PC-3 (cell line): ENCODE measurements around the gene USP3. TPM values are rescaled to one million over a fixed set of nuclear protein-coding genes. Genes with fewer than 3 reads are reported as not detected.

Experiments
- ATAC-seq: fragments of 200-7000 bp; cut with Tn5 transposase; 2 replicates; pipeline ENCODE4 v1.9.1; 2020; ENCODE audit warnings: mild to moderate bottlenecking, moderate library complexity
- BruUV-seq: library from RNA; stranded (reverse); fragments of 400-500 nt; replicated peaks from 2 replicates; lab custom pipeline; 2021; lab: Mats Ljungman, UMichigan
- CTCF ChIA-PET: fragments of 300-600 bp; sonication (Branson Sonifier 250); formaldehyde crosslinking; loops from one replicate; lab custom pipeline; 2022; ENCODE audit warnings: antibody characterized with exemption; lab: Charles Lee
- POLR2A ChIA-PET: fragments of 300-600 bp; sonication (Branson Sonifier 250); formaldehyde crosslinking; loops from one replicate; lab custom pipeline; 2022; ENCODE audit warnings: antibody characterized with exemption; ENCODE audit not compliant: unreplicated experiment; lab: Charles Lee
- DNase-seq: peaks from one replicate; pipeline ENCODE4 v3.0.0-alpha.2; 2015
- H2AFZ ChIP-seq: fragments of 300-600 bp; sonication (generic); 2 replicates; pipeline ENCODE4 v1.6.0; 2016; ENCODE audit warnings: antibody characterized with exemption, low read length
- H3F3A ChIP-seq: fragments of 300-600 bp; sonication (generic); one replicate; pipeline ENCODE4 v1.6.0; 2017; ENCODE audit warnings: antibody characterized with exemption, low read length, control low read depth, mild to moderate bottlenecking; ENCODE audit not compliant: unreplicated experiment
- H3K27ac ChIP-seq: fragments of 300-600 bp; sonication (generic); 2 replicates; pipeline ENCODE4 v1.5.1; 2016; ENCODE audit warnings: mild to moderate bottlenecking, low read length
- H3K27me3 ChIP-seq: fragments of 300-600 bp; sonication (generic); 2 replicates; pipeline ENCODE4 v1.6.1; 2016; ENCODE audit warnings: low read length, mixed read lengths
- H3K36me3 ChIP-seq: fragments of 300-600 bp; sonication (generic); 2 replicates; pipeline ENCODE4 v1.6.1; 2016; ENCODE audit warnings: low read depth, mixed run types, low read length, mixed read lengths
- H3K4me1 ChIP-seq: fragments of 300-600 bp; sonication (generic); 2 replicates; pipeline ENCODE4 v1.5.1; 2016; ENCODE audit warnings: low read length; ENCODE audit not compliant: insufficient read depth
- H3K4me2 ChIP-seq: fragments of 300-600 bp; sonication (generic); 2 replicates; pipeline ENCODE4 v1.6.0; 2016; ENCODE audit warnings: low read length
- H3K4me3 ChIP-seq: fragments of 300-600 bp; sonication (generic); 2 replicates; pipeline ENCODE4 v1.5.1; 2016; ENCODE audit warnings: mild to moderate bottlenecking, low read length, mixed read lengths
- H3K79me2 ChIP-seq: fragments of 300-600 bp; sonication (generic); 2 replicates; pipeline ENCODE4 v1.6.1; 2017; ENCODE audit warnings: low read length, mixed read lengths
- H3K9ac ChIP-seq: fragments of 300-600 bp; sonication (generic); 2 replicates; pipeline ENCODE4 v1.6.0; 2016; ENCODE audit warnings: mild to moderate bottlenecking, low read length
- H3K9me2 ChIP-seq: fragments of 300-600 bp; sonication (generic); replicated peaks from 2 replicates; pipeline ENCODE4 v1.6.1; 2016; ENCODE audit warnings: mixed run types, low read length, mixed read lengths
- H3K9me3 ChIP-seq: fragments of 300-600 bp; sonication (generic); 2 replicates; pipeline ENCODE4 v1.6.1; 2016; ENCODE audit warnings: low read length, mixed read lengths
- H4K20me1 ChIP-seq: fragments of 300-600 bp; sonication (generic); 2 replicates; pipeline ENCODE4 v1.6.1; 2016; ENCODE audit warnings: low read length, mixed read lengths
- CTCF ChIP-seq: fragments of 300-600 bp; sonication (generic); conservative IDR thresholded peaks from 2 replicates; pipeline ENCODE4 v1.5.1; 2017; ENCODE audit warnings: antibody characterized with exemption, low read depth, mild to moderate bottlenecking, low read length
- EZH2 ChIP-seq: fragments of 300-600 bp; sonication (generic); IDR thresholded peaks from one replicate; pipeline ENCODE4 v1.6.1; 2017; ENCODE audit warnings: antibody characterized with exemption, mild to moderate bottlenecking, low read length; ENCODE audit not compliant: unreplicated experiment
- EZH2phosphoT487 ChIP-seq: fragments of 300-600 bp; sonication (generic); IDR thresholded peaks from 2 replicates; pipeline ENCODE4 v1.6.1; 2018; ENCODE audit warnings: mild to moderate bottlenecking, antibody characterized with exemption, low read length, borderline replicate concordance
- intact Hi-C: fragments of 100-400 bp; cut with micrococcal nuclease; formaldehyde crosslinking; loops from 2 replicates; pipeline ENCODE4 v1.9.0; 2023
- total RNA-seq: library from RNA; depleted of rRNA; stranded (reverse); fragments of >200 nt; gene quantifications from 2 replicates; pipeline ENCODE4 v1.2.3, GENCODE V29; 2014

The USP3 gene
- total RNA-seq, 1 experiment from 2014 or later: 26.9 TPM

DNA sequence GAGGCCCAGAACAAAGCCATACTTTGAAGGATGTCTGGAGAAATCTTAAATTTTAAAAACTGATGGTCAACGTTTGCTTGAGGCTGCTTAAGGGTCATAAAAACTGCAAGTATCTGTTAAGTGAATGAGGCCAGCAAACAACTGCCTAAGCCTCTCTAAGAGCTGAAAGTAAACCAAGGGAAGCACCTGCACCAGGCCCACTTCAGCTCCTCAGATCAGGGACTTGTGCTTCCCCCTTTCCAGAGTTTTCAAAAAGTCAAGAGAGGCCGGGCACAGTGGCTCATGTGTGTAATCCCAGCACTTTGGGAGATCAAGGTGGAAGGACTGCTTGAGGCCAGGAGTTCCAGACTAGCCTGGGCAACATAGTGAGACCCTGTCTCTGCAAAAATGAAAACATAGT, 101.9 kb downstream of the USP3 start:
- no peaks in the 10 kb centered on the region for H3F3A ChIP-seq
- no peak overlapping the region for H3K4me2 ChIP-seq
- no peak overlapping the region for H3K4me3 ChIP-seq
- no peak for TF ChIP-seq CTCF
- TF ChIP-seq EZH2phosphoT487: no peak
- TF ChIP-seq EZH2: no peak
- CTCF ChIA-PET: no interaction called here
- H2AFZ ChIP-seq: no peak overlapping the region
- peaks cover 5% of the 10 kb centered on the region; the same call in 1 of the 2 replicates for H3K36me3 ChIP-seq
- intact Hi-C loops: no loop called here
- no peaks in the 10 kb centered on the region for H3K27me3 ChIP-seq
- H3K9me3 ChIP-seq: no peaks in the 10 kb centered on the region
- H3K9me2 ChIP-seq: no peaks in the 10 kb centered on the region
- ATAC-seq (no peak), DNase-seq (no peak)
- H3K9ac ChIP-seq: no peak overlapping the region
- no peak overlapping the region for H3K27ac ChIP-seq
- POLR2A ChIA-PET: no interaction called here
- H4K20me1 ChIP-seq: no peaks in the 10 kb centered on the region
- BruUV-seq: no TSS peak
- H3K79me2 ChIP-seq: no peaks in the 10 kb centered on the region
- H3K4me1 ChIP-seq: peaks cover 19% of the 10 kb centered on the region

GRCh38 chr15:63608989-63609388, 104.6 kb downstream of the USP3 start:
- Histone ChIP-seq H2AFZ (no peak overlapping the region), H3K36me3 (peaks cover 5% of the 10 kb centered on the region; the same call in 1 of the 2 replicates), H3K79me2 (no peaks in the 10 kb centered on the region), H4K20me1 (no peaks in the 10 kb centered on the region), H3K9me2 (no peaks in the 10 kb centered on the region), H3F3A (no peaks in the 10 kb centered on the region), H3K4me2 (no peak overlapping the region), H3K4me3 (no peak overlapping the region), H3K9ac (no peak overlapping the region), H3K4me1 (peaks cover 19% of the 10 kb centered on the region), H3K27me3 (no peaks in the 10 kb centered on the region), H3K9me3 (no peaks in the 10 kb centered on the region), H3K27ac (no peak overlapping the region)
- POLR2A ChIA-PET: no interaction called here
- TF ChIP-seq EZH2phosphoT487: no peak
- no peak for TF ChIP-seq CTCF
- no peak for TF ChIP-seq EZH2
- no peak for ATAC-seq
- BruUV-seq: no TSS peak
- CTCF ChIA-PET: no interaction called here
- intact Hi-C loops: no loop called here
- no peak for DNase-seq

DNA sequence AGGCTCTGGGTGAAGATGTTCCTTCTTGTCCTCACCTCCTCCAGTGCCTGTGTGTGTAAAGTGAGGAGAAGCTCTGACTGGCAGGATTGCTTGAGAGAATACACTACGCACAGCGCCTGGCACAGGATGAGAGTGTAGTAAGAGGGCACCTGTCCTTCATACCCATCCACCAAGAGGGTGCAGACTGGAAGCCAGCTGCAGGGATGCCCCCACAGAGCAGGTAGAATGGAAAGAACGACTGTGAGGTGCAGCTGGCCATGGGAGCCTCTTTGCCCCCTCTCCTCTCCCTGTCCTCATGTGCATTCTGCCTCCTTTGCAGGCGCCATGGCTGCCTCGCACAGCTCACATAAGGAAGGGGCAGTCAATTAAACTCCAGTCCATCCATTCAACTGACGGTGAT, 105.1 kb downstream of the USP3 start:
- intact Hi-C loops: no loop called here
- ChIA-PET CTCF (interaction anchor here (0.6 to 1.2 kb wide), 6 partner anchors 10 to 464 kb away, joined by 3 to 7 read pairs (median 4); no protein-coding TSS in a partner anchor), POLR2A (interaction anchor here (0.6 kb wide), 1 partner anchor 143 kb away, joined by 4 read pairs; no protein-coding TSS in a partner anchor)
- Histone ChIP-seq H3K9me2 (no peaks in the 10 kb centered on the region), H2AFZ (no peak overlapping the region), H3K27ac (no peak overlapping the region), H3K4me1 (peaks cover 19% of the 10 kb centered on the region), H3K4me3 (no peak overlapping the region), H3F3A (no peaks in the 10 kb centered on the region), H4K20me1 (no peaks in the 10 kb centered on the region), H3K9me3 (no peaks in the 10 kb centered on the region), H3K27me3 (no peaks in the 10 kb centered on the region), H3K9ac (no peak overlapping the region), H3K36me3 (peaks cover 5% of the 10 kb centered on the region; the same call in 1 of the 2 replicates), H3K79me2 (no peaks in the 10 kb centered on the region), H3K4me2 (no peak overlapping the region)
- TF ChIP-seq EZH2phosphoT487: no peak
- no peak for TF ChIP-seq EZH2
- no peak for TF ChIP-seq CTCF
- no TSS peak for BruUV-seq
- ATAC-seq (no peak), DNase-seq (no peak)
